Endodermal cell (in vitro differentiated cells): ENCODE data around the gene SPRED1. TPM values are rescaled to one million over a fixed set of nuclear protein-coding genes. Genes with fewer than 3 reads are reported as not detected.

Source experiments
- DNase-seq: peaks from one replicate; pipeline ENCODE4 v3.0.0-alpha.2; 2017
- H3K27ac ChIP-seq: 2 replicates; pipeline ENCODE4 v1.5.1; 2013; ENCODE audit warnings: mild to moderate bottlenecking, low read depth, low read length, moderate library complexity
- H3K27me3 ChIP-seq: 2 replicates; pipeline ENCODE4 v1.6.1; 2013; ENCODE audit warnings: mild to moderate bottlenecking, low read length, moderate library complexity; ENCODE audit not compliant: insufficient read depth, control insufficient read depth, poor library complexity, severe bottlenecking
- H3K36me3 ChIP-seq: 2 replicates; pipeline ENCODE4 v1.7.0; 2013; ENCODE audit warnings: mild to moderate bottlenecking, low read length, moderate library complexity; ENCODE audit not compliant: control insufficient read depth, insufficient read depth
- H3K4me1 ChIP-seq: one replicate; pipeline ENCODE4 v1.7.0; 2013; ENCODE audit warnings: low read length; ENCODE audit not compliant: control insufficient read depth, insufficient read depth
- H3K4me3 ChIP-seq: 2 replicates; pipeline ENCODE4 v1.5.1; 2013; ENCODE audit warnings: mild to moderate bottlenecking, low read length, moderate library complexity
- H3K9ac ChIP-seq: 2 replicates; pipeline ENCODE4 v1.6.1; 2013; ENCODE audit warnings: mild to moderate bottlenecking, low read length, moderate library complexity; ENCODE audit not compliant: poor library complexity, severe bottlenecking; ENCODE audit errors: extremely low read depth
- H3K9me3 ChIP-seq: 2 replicates; pipeline ENCODE4 v1.6.1; 2013; ENCODE audit warnings: mild to moderate bottlenecking, low read length, moderate library complexity; ENCODE audit not compliant: control insufficient read depth
- H3K27ac Mint-ChIP-seq: 2 replicates; pipeline ENCODE4 v1.8.0; 2020; ENCODE audit warnings: mixed read lengths
- H3K27me3 Mint-ChIP-seq: 2 replicates; pipeline ENCODE4 v1.8.0; 2021; ENCODE audit warnings: mild to moderate bottlenecking, mixed read lengths; ENCODE audit not compliant: insufficient read depth
- H3K36me3 Mint-ChIP-seq: 2 replicates; pipeline ENCODE4 v1.8.0; 2020; ENCODE audit warnings: low read depth, mixed read lengths
- H3K4me1 Mint-ChIP-seq: 2 replicates; pipeline ENCODE4 v1.8.0; 2020; ENCODE audit warnings: mixed read lengths
- H3K4me3 Mint-ChIP-seq: 2 replicates; pipeline ENCODE4 v1.8.0; 2020; ENCODE audit warnings: mild to moderate bottlenecking, moderate library complexity, mixed read lengths
- H3K9me3 Mint-ChIP-seq: 2 replicates; pipeline ENCODE4 v1.8.0; 2020; ENCODE audit warnings: mild to moderate bottlenecking, mixed read lengths
- CTCF ChIP-seq: fragments of 200-600 bp; sonication (generic); conservative IDR thresholded peaks from 2 replicates; pipeline ENCODE4 v1.5.0; 2021; ENCODE audit warnings: antibody characterized with exemption, mild to moderate bottlenecking
- WGBS, 2 experiments: methylation state at CpG; one replicate each; pipeline versions ENCODE4 v1.1.5 to v1.1.7; 2013; ENCODE audit warnings: missing lambda C conversion rate in 2 of 2, mixed read lengths in 1 of 2; ENCODE audit not compliant: insufficient coverage in 1 of 2, insufficient read length in 1 of 2; 5-methylcytosine and 5-hydroxymethylcytosine counted together
- total RNA-seq, 2 donors: library from RNA; stranded (reverse); fragmentation: NEBNext Ultra II Directional in 1 of 2; extraction: Animal tissue kit (Norgen Biotek cat#: 25700) in 1 of 2; gene quantifications; 2 replicates in 1 of 2; 3 replicates in 1 of 2; pipeline ENCODE4 v1.2.1, GENCODE V29; 2021

SPRED1 gene
- total RNA-seq, 2 donors from 2014 or later, result 50.8 to 61.7 TPM

- H3K36me3 Mint-ChIP-seq, result no peaks in the 10 kb centered on the region
- no peaks in the 10 kb centered on the region for H3K9me3 ChIP-seq
- H3K9ac ChIP-seq, result no peak overlapping the region
- no peaks in the 10 kb centered on the region for H3K27me3 ChIP-seq
- no peaks in the 10 kb centered on the region for H3K9me3 Mint-ChIP-seq
- no peak overlapping the region for H3K4me3 ChIP-seq
- peaks cover 9% of the 10 kb centered on the region for H3K4me1 Mint-ChIP-seq
- H3K27me3 Mint-ChIP-seq, result no peaks in the 10 kb centered on the region
- WGBS, 2 experiments, result 93 to 100% methylated on average over 1 to 2 of the region's 2 CpGs
- TF ChIP-seq CTCF, result no peak
- no peak overlapping the region for H3K27ac Mint-ChIP-seq
- no peaks in the 10 kb centered on the region for H3K4me1 ChIP-seq
- DNase-seq, result no peak
- H3K36me3 ChIP-seq, result no peaks in the 10 kb centered on the region
- no peak overlapping the region for H3K4me3 Mint-ChIP-seq
- H3K27ac ChIP-seq, result no peak overlapping the region
Measured at GRCh38 chr15:38376081-38376480, 123.4 kb downstream of the SPRED1 start.

GRCh38 chr15:38377636-38378035, 125.0 kb downstream of the SPRED1 start:
- Mint-ChIP-seq H3K4me3 (no peak overlapping the region), H3K9me3 (no peaks in the 10 kb centered on the region), H3K4me1 (peaks cover 5% of the 10 kb centered on the region), H3K36me3 (no peaks in the 10 kb centered on the region), H3K27me3 (no peaks in the 10 kb centered on the region), H3K27ac (no peak overlapping the region)
- H3K27ac ChIP-seq, result no peak overlapping the region
- no peaks in the 10 kb centered on the region for H3K27me3 ChIP-seq
- H3K9ac ChIP-seq, result no peak overlapping the region
- no peaks in the 10 kb centered on the region for H3K9me3 ChIP-seq
- no peaks in the 10 kb centered on the region for H3K4me1 ChIP-seq
- no peaks in the 10 kb centered on the region for H3K36me3 ChIP-seq
- H3K4me3 ChIP-seq, result no peak overlapping the region
- no peak for DNase-seq
- TF ChIP-seq CTCF, result no peak
- 91 to 100% methylated on average over 1 of the region's 1 CpG for WGBS, 2 experiments

- Histone ChIP-seq H3K9ac (no peak overlapping the region), H3K27me3 (no peaks in the 10 kb centered on the region), H3K4me3 (no peak overlapping the region), H3K27ac (no peak overlapping the region), H3K9me3 (no peaks in the 10 kb centered on the region), H3K4me1 (no peaks in the 10 kb centered on the region), H3K36me3 (no peaks in the 10 kb centered on the region)
- Mint-ChIP-seq H3K4me3 (no peak overlapping the region), H3K36me3 (no peaks in the 10 kb centered on the region), H3K27ac (no peak overlapping the region), H3K27me3 (no peaks in the 10 kb centered on the region), H3K4me1 (peaks cover under 1% of the 10 kb centered on the region), H3K9me3 (no peaks in the 10 kb centered on the region)
- no peak for DNase-seq
- WGBS, 2 experiments, result 92 to 93% methylated on average over 4 to 10 of the region's 10 CpGs
- TF ChIP-seq CTCF, result no peak
Measured at GRCh38 chr15:38378161-38378560, 125.5 kb downstream of the SPRED1 start.
